NB4 (cell line): Measurements from ENCODE around the gene COX6B2.

ENCODE experiments used
- DNase-seq: peaks from one replicate; pipeline ENCODE4 v3.0.0; 2010; ENCODE audit warnings: low read depth
- H3K4me3 ChIP-seq: one replicate; pipeline ENCODE4 v1.5.1; 2011; ENCODE audit warnings: mild to moderate bottlenecking, low read depth, low read length, moderate library complexity
- CTCF ChIP-seq: IDR thresholded peaks from one replicate; pipeline ENCODE4 v1.5.1; 2012; ENCODE audit warnings: low read depth, low read length
- MAX ChIP-seq: IDR thresholded peaks from 2 replicates; pipeline ENCODE4 v1.6.1; 2011; ENCODE audit warnings: low read depth, low read length
- MYC ChIP-seq: IDR thresholded peaks from 2 replicates; pipeline ENCODE4 v1.6.1; 2011; ENCODE audit warnings: low read depth, low read length
- POLR2A ChIP-seq: IDR thresholded peaks from 2 replicates; pipeline ENCODE4 v1.6.1; 2011; ENCODE audit warnings: mild to moderate bottlenecking; ENCODE audit not compliant: insufficient read length; ENCODE audit errors: extremely low read depth

Gene COX6B2

DNA sequence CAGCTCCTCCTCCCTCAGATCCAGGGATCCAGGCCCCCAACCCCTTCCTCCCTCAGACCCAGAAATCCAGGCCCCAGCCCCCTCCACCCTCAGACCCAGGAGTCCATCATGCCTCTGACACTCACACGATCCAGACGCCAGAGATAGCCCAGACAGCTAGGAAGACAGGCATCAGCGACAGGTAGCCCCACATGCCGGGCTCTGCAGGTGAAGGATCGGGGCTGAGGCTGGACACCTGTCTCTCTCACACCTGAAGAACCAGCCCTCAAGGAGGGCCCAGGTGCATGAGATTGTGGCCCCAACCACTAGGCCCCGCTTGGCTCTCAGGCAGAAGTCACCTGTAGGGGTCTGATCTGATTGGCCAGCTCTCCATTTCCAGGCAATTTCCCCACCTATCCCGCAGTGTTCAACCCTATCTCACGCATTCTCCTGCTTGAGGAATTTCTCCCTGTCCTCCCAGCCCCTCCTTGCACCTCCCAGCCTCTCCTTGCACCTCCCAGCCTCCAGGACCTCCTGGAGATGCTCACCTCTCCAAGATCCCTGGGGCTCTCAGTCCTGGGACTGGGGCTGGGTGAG is 33.6 kb downstream of the COX6B2 start:
- no peak for DNase-seq
- TF ChIP-seq POLR2A: no peak
- no peak for TF ChIP-seq MAX
- TF ChIP-seq CTCF: no peak
- TF ChIP-seq MYC: no peak
- no peak overlapping the region for H3K4me3 ChIP-seq

DNA sequence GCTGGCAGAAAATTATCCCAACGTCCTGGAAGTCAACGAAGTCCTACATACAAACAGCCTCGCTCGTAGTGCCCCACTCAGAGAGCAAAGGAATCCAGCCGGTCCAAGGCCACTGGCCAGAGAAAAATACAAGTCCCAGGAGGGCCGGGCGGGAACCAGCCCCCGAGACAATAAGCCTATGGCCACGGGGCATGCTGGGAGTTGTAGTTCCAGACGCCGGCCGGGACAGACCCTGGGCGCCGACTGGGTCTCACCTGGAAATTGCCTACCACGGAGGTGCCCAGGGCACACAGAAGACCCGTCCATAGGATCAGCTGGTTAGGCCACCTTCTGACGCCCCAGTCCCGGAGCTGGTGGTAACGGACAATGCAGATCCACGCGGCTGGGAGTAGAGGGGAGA is 34.7 kb downstream of the COX6B2 start:
- TF ChIP-seq MYC (no peak), POLR2A (no peak), MAX (no peak), CTCF (no peak)
- no peak overlapping the region for H3K4me3 ChIP-seq
- no peak for DNase-seq

DNA sequence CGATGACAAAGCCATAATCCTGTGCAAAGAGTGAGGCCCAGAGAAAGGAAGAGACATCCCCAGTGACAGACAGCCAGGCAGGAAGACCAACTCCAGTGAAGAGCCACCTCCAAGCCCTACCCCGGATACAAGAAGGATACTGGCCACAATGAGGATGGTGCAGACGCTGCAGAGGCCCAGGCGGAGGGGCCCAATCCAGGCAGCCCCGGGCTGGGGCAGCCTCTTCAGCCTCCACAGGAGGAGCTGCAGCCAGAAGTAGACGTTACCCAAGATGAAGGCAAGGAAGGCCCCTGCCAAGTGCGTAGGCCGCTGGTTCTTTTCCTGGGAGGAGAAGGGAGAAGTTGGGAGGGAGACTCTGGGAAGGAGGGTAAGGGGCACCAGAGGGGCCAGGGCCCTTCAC is 37.9 kb downstream of the COX6B2 start:
- DNase-seq: no peak
- no peak overlapping the region for H3K4me3 ChIP-seq
- no peak for TF ChIP-seq MYC

- DNase-seq: no peak
- no peak for TF ChIP-seq CTCF
- TF ChIP-seq POLR2A: no peak
- no peak for TF ChIP-seq MYC
- TF ChIP-seq MAX: no peak
- H3K4me3 ChIP-seq: no peak overlapping the region
Measured at GRCh38 chr19:55315956-55316525, 38.5 kb downstream of the COX6B2 start.

DNA sequence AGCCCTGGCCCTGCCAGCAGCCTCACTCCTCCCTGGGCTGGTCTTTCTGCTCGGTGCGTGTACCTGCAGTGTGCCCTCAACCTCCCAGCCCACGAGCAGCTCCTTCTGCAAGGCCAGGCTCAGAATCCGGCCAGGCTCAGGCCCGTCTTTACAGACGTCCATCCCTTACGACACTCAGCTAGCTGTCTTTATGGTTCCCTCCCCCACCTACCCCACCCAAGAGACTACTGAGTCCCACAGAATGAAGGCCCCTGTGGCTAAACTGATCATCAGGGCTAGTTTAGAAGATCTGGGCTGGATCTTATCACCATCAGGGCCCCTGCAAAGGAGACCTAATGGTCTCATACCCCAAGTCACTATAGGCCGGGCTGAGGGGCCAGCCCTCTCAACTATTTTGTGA is 40.1 kb downstream of the COX6B2 start:
- no peak for DNase-seq
- H3K4me3 ChIP-seq: no peak overlapping the region
- no peak for TF ChIP-seq CTCF
- no peak for TF ChIP-seq MYC
- no peak for TF ChIP-seq POLR2A
- no peak for TF ChIP-seq MAX

- no peak for DNase-seq
- TF ChIP-seq POLR2A (no peak), MAX (no peak), CTCF (no peak), MYC (no peak)
- H3K4me3 ChIP-seq: no peak overlapping the region
Measured at GRCh38 chr19:55312621-55313512, 41.7 kb downstream of the COX6B2 start.
